GM06990 (cell line): Measurements from ENCODE around the gene CMTM7.

Experiments
- DNase-seq: peaks from one replicate; pipeline ENCODE4 v3.0.0-alpha.2; 2011; ENCODE audit not compliant: insufficient read length; ENCODE audit errors: extremely low read depth
- H3K27me3 ChIP-seq: replicated peaks from 2 replicates; pipeline ENCODE4 v1.6.0; 2011; ENCODE audit warnings: low read length; ENCODE audit not compliant: control insufficient read depth, insufficient read depth
- H3K36me3 ChIP-seq: 2 replicates; pipeline ENCODE4 v1.5.1; 2011; ENCODE audit warnings: low read length; ENCODE audit not compliant: control insufficient read depth, insufficient read depth
- H3K4me3 ChIP-seq: replicated peaks from 2 replicates; pipeline ENCODE4 v1.5.1; 2011; ENCODE audit warnings: low read depth, mild to moderate bottlenecking, control low read depth, low read length
- CTCF ChIP-seq: IDR thresholded peaks from 2 replicates; pipeline ENCODE4 v1.5.1; 2011; ENCODE audit warnings: low read length, control low read depth, mild to moderate bottlenecking, inconsistent platforms; ENCODE audit not compliant: insufficient read depth, poor library complexity, severe bottlenecking

The CMTM7 gene

GRCh38 chr3:32391643-32392535 is at the start of gene CMTM7:
Gene CMTM7, plus strand, starts transcription at chr3:32391853. Its CDS starts 54 bp downstream, at chr3:32391907.
- peak; percentile 50 for DNase-seq
- Histone ChIP-seq H3K36me3 (no peaks in the 10 kb centered on the region), H3K4me3 (peak within 1 kb of the TSS; percentile 61), H3K27me3 (no peaks in the 10 kb centered on the region; the same call in 1 of the 2 replicates)
- no peak for TF ChIP-seq CTCF

GRCh38 chr3:32347343-32348125 is 44.1 kb upstream of the CMTM7 start:
- H3K27me3 ChIP-seq, result no peaks in the 10 kb centered on the region; the same call in none of the 2 replicates
- H3K4me3 ChIP-seq, result no peak overlapping the region
- no peaks in the 10 kb centered on the region for H3K36me3 ChIP-seq
- TF ChIP-seq CTCF, result no peak
- no peak for DNase-seq

- H3K4me3 ChIP-seq, result no peak overlapping the region
- H3K36me3 ChIP-seq, result no peaks in the 10 kb centered on the region
- TF ChIP-seq CTCF, result no peak
- H3K27me3 ChIP-seq, result no peaks in the 10 kb centered on the region; the same call in none of the 2 replicates
- no peak for DNase-seq
Observed at GRCh38 chr3:32349184-32349583, 42.5 kb upstream of the CMTM7 start.

GRCh38 chr3:32352563-32352962 is 39.1 kb upstream of the CMTM7 start:
- Histone ChIP-seq H3K4me3 (no peak overlapping the region), H3K27me3 (no peaks in the 10 kb centered on the region; the same call in none of the 2 replicates), H3K36me3 (no peaks in the 10 kb centered on the region)
- no peak for TF ChIP-seq CTCF
- DNase-seq, result no peak

- no peaks in the 10 kb centered on the region; the same call in none of the 2 replicates for H3K27me3 ChIP-seq
- no peak for DNase-seq
- TF ChIP-seq CTCF, result no peak
- no peaks in the 10 kb centered on the region for H3K36me3 ChIP-seq
- no peak overlapping the region for H3K4me3 ChIP-seq
Observed at GRCh38 chr3:32353351-32353750, 38.3 kb upstream of the CMTM7 start.
